Neural cell (in vitro differentiated cells): Measurements from ENCODE around the gene SGSH.

Experiments
- CTCF ChIP-seq: fragments of 450-650 bp; IDR thresholded peaks from 2 replicates; pipeline ENCODE4 v1.5.1; 2014; ENCODE audit warnings: antibody characterized with exemption, mild to moderate bottlenecking, moderate library complexity; ENCODE audit not compliant: poor library complexity, severe bottlenecking
- EP300 ChIP-seq: fragments of 450-650 bp; conservative IDR thresholded peaks from 2 replicates; pipeline ENCODE4 v1.6.1; 2014; ENCODE audit warnings: antibody characterized with exemption, mild to moderate bottlenecking, moderate library complexity; ENCODE audit not compliant: poor library complexity, severe bottlenecking
- EZH2 ChIP-seq: fragments of 200-600, 300-800 bp; shearing (Covaris generic), sonication (generic); IDR thresholded peaks from 2 replicates; pipeline ENCODE4 v1.6.1; 2014; ENCODE audit warnings: antibody characterized with exemption, low read length, borderline replicate concordance, mild to moderate bottlenecking; ENCODE audit not compliant: insufficient read depth, poor library complexity, severe bottlenecking
- MXI1 ChIP-seq: fragments of 450-650 bp; conservative IDR thresholded peaks from 2 replicates; pipeline ENCODE4 v1.6.1; 2014; ENCODE audit warnings: antibody characterized with exemption, mild to moderate bottlenecking; ENCODE audit not compliant: poor library complexity, severe bottlenecking
- POLR2AphosphoS5 ChIP-seq: IDR thresholded peaks from 2 replicates; pipeline ENCODE4 v1.6.1; 2012
- RAD21 ChIP-seq: fragments of 450-650 bp; conservative IDR thresholded peaks from 2 replicates; pipeline ENCODE4 v1.6.1; 2014; ENCODE audit warnings: antibody characterized with exemption, mild to moderate bottlenecking, moderate library complexity
- SMC3 ChIP-seq: fragments of 450-650 bp; conservative IDR thresholded peaks from 2 replicates; pipeline ENCODE4 v1.6.1; 2014; ENCODE audit warnings: antibody characterized with exemption, mild to moderate bottlenecking, moderate library complexity; ENCODE audit not compliant: poor library complexity
- TAF1 ChIP-seq: IDR thresholded peaks from 2 replicates; pipeline ENCODE4 v1.6.1; 2012; ENCODE audit warnings: low read depth
- TF ChIP-seq, protein P1 (sequence below): IDR thresholded peaks from 2 replicates; pipeline ENCODE4 v1.6.1; 2012; ENCODE audit warnings: borderline replicate concordance

DNA sequence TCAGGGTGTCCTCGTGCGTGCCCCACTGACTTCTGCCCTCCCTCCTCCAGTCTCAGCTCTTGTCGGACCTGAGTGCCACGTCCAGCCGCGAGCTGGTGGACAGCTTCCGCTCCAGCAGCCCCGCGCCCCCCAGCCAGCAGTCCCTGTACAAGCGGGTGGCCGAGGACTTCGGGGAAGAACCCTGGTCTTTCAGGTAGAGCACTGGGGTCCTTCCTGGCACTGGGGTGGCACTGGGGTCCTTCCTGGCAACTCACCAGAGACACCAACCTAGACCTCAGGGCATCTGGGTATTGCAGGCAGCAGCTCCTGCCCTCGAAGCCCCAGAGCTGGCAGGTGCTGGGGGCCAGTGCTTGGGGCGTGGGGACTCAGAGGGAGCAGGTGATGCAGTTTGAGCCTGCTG lies 25.0 kb downstream of the SGSH start:
- no peak for TF ChIP-seq CTCF
- no peak for TF ChIP-seq EZH2
- TF ChIP-seq MXI1: no peak
- TF ChIP-seq, protein P1, sequence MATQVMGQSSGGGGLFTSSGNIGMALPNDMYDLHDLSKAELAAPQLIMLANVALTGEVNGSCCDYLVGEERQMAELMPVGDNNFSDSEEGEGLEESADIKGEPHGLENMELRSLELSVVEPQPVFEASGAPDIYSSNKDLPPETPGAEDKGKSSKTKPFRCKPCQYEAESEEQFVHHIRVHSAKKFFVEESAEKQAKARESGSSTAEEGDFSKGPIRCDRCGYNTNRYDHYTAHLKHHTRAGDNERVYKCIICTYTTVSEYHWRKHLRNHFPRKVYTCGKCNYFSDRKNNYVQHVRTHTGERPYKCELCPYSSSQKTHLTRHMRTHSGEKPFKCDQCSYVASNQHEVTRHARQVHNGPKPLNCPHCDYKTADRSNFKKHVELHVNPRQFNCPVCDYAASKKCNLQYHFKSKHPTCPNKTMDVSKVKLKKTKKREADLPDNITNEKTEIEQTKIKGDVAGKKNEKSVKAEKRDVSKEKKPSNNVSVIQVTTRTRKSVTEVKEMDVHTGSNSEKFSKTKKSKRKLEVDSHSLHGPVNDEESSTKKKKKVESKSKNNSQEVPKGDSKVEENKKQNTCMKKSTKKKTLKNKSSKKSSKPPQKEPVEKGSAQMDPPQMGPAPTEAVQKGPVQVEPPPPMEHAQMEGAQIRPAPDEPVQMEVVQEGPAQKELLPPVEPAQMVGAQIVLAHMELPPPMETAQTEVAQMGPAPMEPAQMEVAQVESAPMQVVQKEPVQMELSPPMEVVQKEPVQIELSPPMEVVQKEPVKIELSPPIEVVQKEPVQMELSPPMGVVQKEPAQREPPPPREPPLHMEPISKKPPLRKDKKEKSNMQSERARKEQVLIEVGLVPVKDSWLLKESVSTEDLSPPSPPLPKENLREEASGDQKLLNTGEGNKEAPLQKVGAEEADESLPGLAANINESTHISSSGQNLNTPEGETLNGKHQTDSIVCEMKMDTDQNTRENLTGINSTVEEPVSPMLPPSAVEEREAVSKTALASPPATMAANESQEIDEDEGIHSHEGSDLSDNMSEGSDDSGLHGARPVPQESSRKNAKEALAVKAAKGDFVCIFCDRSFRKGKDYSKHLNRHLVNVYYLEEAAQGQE: no peak
- no peak for TF ChIP-seq TAF1
- no peak for TF ChIP-seq EP300
- no peak for TF ChIP-seq POLR2AphosphoS5
- TF ChIP-seq RAD21: no peak
- no peak for TF ChIP-seq SMC3
